IMR-90 (cell line): ENCODE measurements around the gene ABCG4. TPM values are rescaled to one million over a fixed set of nuclear protein-coding genes. Genes with fewer than 3 reads are reported as not detected.
"Not testable (repeated sequence)": the region's sequence is repeated elsewhere in the genome, so short reads cannot be mapped to it uniquely, and the experiment has no call there.

Experiments used
- ATAC-seq: fragments of 200-7000 bp; cut with Tn5 transposase; 2 replicates; pipeline ENCODE4 v1.9.1; 2020; ENCODE audit warnings: low read depth, mild to moderate bottlenecking, moderate library complexity
- BruUV-seq: library from RNA; stranded (reverse); fragments of 400-500 nt; replicated peaks from 2 replicates; lab custom pipeline; 2021; lab: Mats Ljungman, UMichigan
- CTCF ChIA-PET: fragments of 300-600 bp; formaldehyde crosslinking; extraction: SDS; loops from one replicate; lab custom pipeline; 2021; ENCODE audit warnings: antibody characterized with exemption; lab: Yijun Ruan, JAX
- POLR2A ChIA-PET: fragments of 300-600 bp; sonication (Branson Sonifier 250); formaldehyde crosslinking; loops from one replicate; lab custom pipeline; 2022; ENCODE audit warnings: antibody characterized with exemption; ENCODE audit not compliant: unreplicated experiment; lab: Charles Lee
- DNase-seq: peaks from one replicate; pipeline ENCODE4 v3.0.0; 2013
- H2AFZ ChIP-seq: replicated peaks from 2 replicates; pipeline ENCODE3; 2013; ENCODE audit warnings: low read length, mild to moderate bottlenecking; ENCODE audit not compliant: poor library complexity
- H2AK5ac ChIP-seq: 2 replicates; pipeline ENCODE4 v1.6.1; 2013; ENCODE audit warnings: low read depth, low read length, inconsistent platforms
- H2AK9ac ChIP-seq: replicated peaks from 2 replicates; pipeline ENCODE3; 2013; ENCODE audit warnings: mild to moderate bottlenecking, low read depth, low read length, moderate library complexity; ENCODE audit not compliant: poor library complexity
- H2BK120ac ChIP-seq: 2 replicates; pipeline ENCODE4 v1.6.1; 2013; ENCODE audit warnings: low read depth, low read length, inconsistent platforms
- H2BK15ac ChIP-seq: 3 replicates; pipeline ENCODE4 v1.6.1; 2013; ENCODE audit warnings: low read depth, low read length, inconsistent platforms
- H2BK20ac ChIP-seq: 2 replicates; pipeline ENCODE4 v1.6.1; 2013; ENCODE audit warnings: low read depth, mild to moderate bottlenecking, inconsistent platforms, low read length, moderate library complexity
- H2BK5ac ChIP-seq: 2 replicates; pipeline ENCODE4 v1.6.1; 2013; ENCODE audit warnings: mild to moderate bottlenecking, low read depth, low read length, inconsistent platforms; ENCODE audit not compliant: poor library complexity, severe bottlenecking
- H3K14ac ChIP-seq: replicated peaks from 2 replicates; pipeline ENCODE4 v1.6.1; 2013; ENCODE audit warnings: low read depth, low read length, inconsistent platforms
- H3K18ac ChIP-seq: 2 replicates; pipeline ENCODE4 v1.6.1; 2013; ENCODE audit warnings: low read depth, low read length, control low read depth
- H3K23ac ChIP-seq: 2 replicates; pipeline ENCODE4 v1.6.1; 2013; ENCODE audit warnings: low read depth, low read length, inconsistent platforms
- H3K27ac ChIP-seq: 2 replicates; pipeline ENCODE4 v1.5.1; 2013; ENCODE audit warnings: mild to moderate bottlenecking, control low read depth, low read length; ENCODE audit not compliant: insufficient read depth
- H3K27me3 ChIP-seq: 2 replicates; pipeline ENCODE4 v1.6.1; 2013; ENCODE audit warnings: low read length; ENCODE audit not compliant: control insufficient read depth, insufficient read depth
- H3K36me3 ChIP-seq: 2 replicates; pipeline ENCODE4 v1.6.1; 2013; ENCODE audit warnings: low read length, mixed read lengths; ENCODE audit not compliant: control insufficient read depth, insufficient read depth
- H3K4ac ChIP-seq: 2 replicates; pipeline ENCODE4 v1.6.1; 2013; ENCODE audit warnings: low read depth, low read length, inconsistent platforms
- H3K4me1 ChIP-seq: 2 replicates; pipeline ENCODE4 v1.6.1; 2013; ENCODE audit warnings: low read length, mixed read lengths; ENCODE audit not compliant: control insufficient read depth, insufficient read depth
- H3K4me2 ChIP-seq: 2 replicates; pipeline ENCODE4 v1.6.1; 2013; ENCODE audit warnings: low read depth, mild to moderate bottlenecking, control low read depth, low read length, moderate library complexity
- H3K4me3 ChIP-seq: 2 replicates; pipeline ENCODE4 v1.5.1; 2013; ENCODE audit warnings: low read depth, mild to moderate bottlenecking, control low read depth, low read length, moderate library complexity; ENCODE audit not compliant: insufficient read depth
- H3K56ac ChIP-seq: 2 replicates; pipeline ENCODE4 v1.6.1; 2013; ENCODE audit warnings: low read length, inconsistent platforms; ENCODE audit not compliant: insufficient read depth; ENCODE audit errors: extremely low read depth
- H3K79me1 ChIP-seq, 2 experiments: 2 replicates each; pipeline ENCODE4 v1.6.1; 2013; ENCODE audit warnings: low read length in 2 of 2, inconsistent platforms in 1 of 2, low read depth in 1 of 2
- H3K9ac ChIP-seq: 2 replicates; pipeline ENCODE4 v1.6.1; 2013; ENCODE audit warnings: low read depth, low read length, control low read depth
- H3K9me1 ChIP-seq: 2 replicates; pipeline ENCODE4 v1.6.1; 2013; ENCODE audit warnings: low read length, inconsistent platforms; ENCODE audit not compliant: insufficient read depth
- H3K9me3 ChIP-seq: 2 replicates; pipeline ENCODE4 v1.6.1; 2013; ENCODE audit warnings: low read length; ENCODE audit not compliant: control insufficient read depth, insufficient read depth
- H4K20me1 ChIP-seq: 2 replicates; pipeline ENCODE4 v1.6.1; 2013; ENCODE audit warnings: low read length, inconsistent platforms; ENCODE audit not compliant: insufficient read depth
- H4K5ac ChIP-seq: 2 replicates; pipeline ENCODE4 v1.6.1; 2013; ENCODE audit warnings: mild to moderate bottlenecking, low read depth, low read length, control low read depth
- H4K8ac ChIP-seq, 2 experiments: 2 replicates each; pipeline ENCODE4 v1.6.1; 2013; ENCODE audit warnings: low read depth in 2 of 2, low read length in 2 of 2, control low read depth in 1 of 2, inconsistent platforms in 1 of 2
- H4K91ac ChIP-seq: 2 replicates; pipeline ENCODE4 v1.6.1; 2013; ENCODE audit warnings: low read depth, low read length, inconsistent platforms; ENCODE audit not compliant: insufficient read depth
- MAZ ChIP-seq: IDR thresholded peaks from 2 replicates; pipeline ENCODE4 v1.6.1; 2012; ENCODE audit warnings: low read depth, mild to moderate bottlenecking, low read length, improper control_type of control experiment, moderate library complexity, borderline replicate concordance
- POLR2A ChIP-seq: IDR thresholded peaks from 2 replicates; pipeline ENCODE4 v1.6.1; 2012; ENCODE audit warnings: mild to moderate bottlenecking, low read depth, low read length
- WGBS, 2 experiments: methylation state at CpG; one replicate each; pipeline versions ENCODE4 v1.1.5 to v1.1.7; 2013; ENCODE audit warnings: missing lambda C conversion rate in 2 of 2; ENCODE audit not compliant: insufficient read length in 1 of 2; ENCODE audit errors: extremely low coverage in 2 of 2; 5-methylcytosine and 5-hydroxymethylcytosine counted together
- dilution Hi-C: fragments of 300-500 bp; cut with HindIII; formaldehyde crosslinking; loops from one replicate; pipeline ENCODE4 v1.14.3; 2018; ENCODE audit warnings: low sequenced_read_pairs; ENCODE audit not compliant: unreplicated experiment
- in situ Hi-C: fragments of 300-500 bp; cut with MboI; formaldehyde crosslinking; loops from 3 replicates; pipeline ENCODE4 v1.14.3; 2019; ENCODE audit warnings: low sequenced_read_pairs, inconsistent platforms, mixed read lengths
- intact Hi-C: fragments of 100-400 bp; cut with micrococcal nuclease; formaldehyde crosslinking; loops from 2 replicates; pipeline ENCODE4 v1.10.0; 2022
- polyA plus RNA-seq, 3 experiments: library from polyadenylated mRNA; depleted of rRNA; stranded (reverse); fragments of >200 nt; gene quantifications; 2 replicates each; pipeline ENCODE4 v1.2.3, GENCODE V29; 2012; ENCODE audit warnings: low replicate concordance in 1 of 3
- total RNA-seq: library from RNA; depleted of rRNA; stranded (reverse); fragments of >200 nt; gene quantifications from 2 replicates; pipeline ENCODE4 v1.2.3, GENCODE V29; 2012

The ABCG4 gene
- total and polyA plus RNA-seq, 2 of the 4 experiments (the other 2 are of a cell fraction), result under 0.01 to 0.26 TPM

DNA sequence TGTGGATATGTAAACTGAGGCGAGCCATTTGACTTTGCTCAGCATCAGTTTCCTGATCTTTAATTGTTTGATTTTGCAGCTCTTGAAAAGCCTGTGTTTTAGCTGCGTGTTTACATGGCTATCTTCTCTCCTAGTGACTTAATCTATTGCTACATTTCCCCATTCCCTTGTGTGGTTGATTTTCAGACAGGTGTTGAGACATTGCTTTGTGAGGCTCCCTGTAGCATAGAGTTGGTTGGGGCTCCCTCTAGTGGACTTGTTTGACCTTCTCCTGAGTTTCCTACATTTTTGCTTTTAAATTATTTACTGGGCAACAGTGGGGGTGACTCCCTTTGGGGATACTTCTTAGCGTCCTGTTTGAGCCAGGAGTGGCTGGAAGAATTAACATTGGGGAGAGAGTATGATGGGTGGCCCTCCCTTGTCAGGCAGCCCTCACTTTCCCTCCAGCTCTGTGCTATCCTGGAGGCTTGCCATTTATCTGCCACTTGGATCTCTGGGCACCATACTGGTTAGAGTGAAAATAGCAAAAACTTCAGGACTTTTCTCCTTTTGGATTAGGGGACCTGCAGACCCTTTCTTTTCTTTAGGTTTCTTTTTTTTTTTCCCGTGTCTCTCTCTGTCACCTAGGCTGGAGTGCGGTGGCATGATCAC, 48.1 kb downstream of the ABCG4 start (continued):
- TF ChIP-seq MAZ (no peak), POLR2A (0 out of 2 replicates have a peak, but pooled peaks have one; percentile 26)

DNA sequence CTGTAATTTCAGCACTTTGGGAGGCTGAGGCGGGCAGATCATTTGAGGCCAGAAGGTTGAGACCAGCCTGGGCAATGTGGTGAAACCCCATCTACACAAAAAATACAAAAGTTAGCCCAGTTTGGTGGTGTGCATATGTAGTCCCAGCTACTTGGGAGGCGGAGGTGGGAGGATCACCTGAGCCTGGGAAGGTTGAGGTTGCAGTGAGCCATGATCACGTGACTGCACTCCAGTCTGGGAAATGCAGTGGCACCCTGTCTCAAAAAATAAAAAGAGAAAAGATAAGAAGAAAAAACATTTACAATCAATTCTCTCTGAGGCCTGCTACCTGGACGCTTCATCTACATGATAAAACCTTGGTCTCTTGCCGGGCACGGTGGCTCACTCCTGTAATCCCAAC, 50.1 kb downstream of the ABCG4 start:
- no peaks in the 10 kb centered on the region for H3K9me1 ChIP-seq
- H3K4me3 ChIP-seq, result no peak overlapping the region
- no peak overlapping the region for H3K14ac ChIP-seq
- no peak overlapping the region for H3K18ac ChIP-seq
- no peaks in the 10 kb centered on the region for H3K9me3 ChIP-seq
- no peak overlapping the region for H3K4me2 ChIP-seq
- ChIA-PET CTCF (no interaction called here), POLR2A (no interaction called here)
- no peaks in the 10 kb centered on the region for H4K20me1 ChIP-seq
- no peak overlapping the region for H3K9ac ChIP-seq
- H2BK5ac ChIP-seq, result no peak overlapping the region
- H3K4ac ChIP-seq, result no peak overlapping the region
- ATAC-seq (no peak), DNase-seq (no peak)
- no peak overlapping the region for H3K27ac ChIP-seq
- H2AK5ac ChIP-seq, result no peak overlapping the region
- dilution Hi-C loops (no loop called here), intact Hi-C loops (no loop called here), in situ Hi-C loops (loop anchor here (5.0 kb wide), 1 partner anchor 97 kb away; the partner anchor contains the start of gene DPAGT1)
- H2AFZ ChIP-seq, result no peak overlapping the region
- no peak overlapping the region for H3K23ac ChIP-seq
- no peaks in the 10 kb centered on the region for H3K4me1 ChIP-seq
- H2BK120ac ChIP-seq, result no peak overlapping the region
- H3K79me1 ChIP-seq, result no peaks in the 10 kb centered on the region
- peaks cover 6% of the 10 kb centered on the region for H3K27me3 ChIP-seq
- WGBS, 2 experiments, result no CpG with 5 or more reads among the region's 6 CpGs
- no TSS peak for BruUV-seq
- no peak for TF ChIP-seq MAZ
- H2BK15ac ChIP-seq, result no peak overlapping the region
- no peak overlapping the region for H4K8ac ChIP-seq
- H4K91ac ChIP-seq, result no peak overlapping the region
- no peaks in the 10 kb centered on the region for H3K36me3 ChIP-seq
- no peak overlapping the region for H4K5ac ChIP-seq
- no peak overlapping the region for H3K56ac ChIP-seq
- no peak overlapping the region for H2AK9ac ChIP-seq
- no peak overlapping the region for H2BK20ac ChIP-seq

DNA sequence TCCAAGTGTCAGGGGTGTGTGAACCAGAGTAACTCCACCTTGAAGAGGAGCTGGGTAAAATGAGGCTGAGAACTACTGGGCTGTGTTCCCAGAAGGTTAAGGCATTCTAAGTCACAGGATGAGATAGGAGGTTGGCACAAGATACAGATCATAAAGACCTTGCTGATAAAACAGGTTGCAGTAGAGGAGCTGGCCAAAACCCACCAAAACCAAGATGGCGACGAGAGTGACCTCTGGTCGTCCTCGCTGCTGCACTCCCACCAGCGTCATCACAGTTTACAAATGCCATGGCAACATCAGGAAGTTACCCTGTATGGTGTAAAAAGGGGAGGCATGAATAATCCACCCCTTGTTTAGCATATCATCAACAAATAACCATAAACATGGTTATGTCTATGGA, 52.4 kb downstream of the ABCG4 start:
- H3K9ac ChIP-seq, H3K9me3 ChIP-seq, intact Hi-C loops, H2BK20ac ChIP-seq, H2AK5ac ChIP-seq, H3K14ac ChIP-seq, H2BK15ac ChIP-seq, H3K27ac ChIP-seq, H3K56ac ChIP-seq, H3K27me3 ChIP-seq, H2BK5ac ChIP-seq, POLR2A ChIA-PET, dilution Hi-C loops, H3K4me1 ChIP-seq, H2BK120ac ChIP-seq, H2AFZ ChIP-seq, H3K4me3 ChIP-seq, DNase-seq, H4K20me1 ChIP-seq, H3K4me2 ChIP-seq, H3K4ac ChIP-seq, BruUV-seq, H3K23ac ChIP-seq, H4K91ac ChIP-seq, H3K9me1 ChIP-seq, H3K36me3 ChIP-seq, in situ Hi-C loops, ATAC-seq, CTCF ChIA-PET, H2AK9ac ChIP-seq, H4K8ac ChIP-seq, H4K5ac ChIP-seq, H3K18ac ChIP-seq, H3K79me1 ChIP-seq: not testable (repeated sequence)
- no CpG with 5 or more reads among the region's 5 CpGs for WGBS, 2 experiments
